GM23338 (cell line): ENCODE data around the gene DLG4.

Experiments
- CREB1 ChIP-seq: fragments of 250-450 bp; sonication (Bioruptor Pico); IDR thresholded peaks from 2 replicates; pipeline ENCODE4 v1.5.0; 2020; ENCODE audit warnings: low read depth, mild to moderate bottlenecking, moderate library complexity
- CTCF ChIP-seq, 2 experiments: fragments of 200-600 bp in 1 of 2; sonication (generic) in 1 of 2; conservative IDR thresholded peaks; 2 replicates each; pipeline versions ENCODE4 v1.5.1 to v1.6.1; 2016 to 2017; ENCODE audit warnings: antibody characterized with exemption in 2 of 2, low read depth in 2 of 2, mild to moderate bottlenecking in 2 of 2, moderate library complexity in 1 of 2
- EZH2 ChIP-seq: fragments of 200-600 bp; sonication (generic); IDR thresholded peaks from one replicate; pipeline ENCODE4 v1.8.0; 2017; ENCODE audit warnings: antibody characterized with exemption, mild to moderate bottlenecking, low read depth; ENCODE audit not compliant: unreplicated experiment
- ZNF331 ChIP-seq: fragments of 250-450 bp; sonication (Bioruptor Pico); IDR thresholded peaks from 2 replicates; pipeline ENCODE4 v1.5.0; 2020; ENCODE audit warnings: low read depth, mild to moderate bottlenecking, moderate library complexity

GRCh38 chr17:7191571-7192270 is 27.9 kb downstream of the DLG4 start:
- TF ChIP-seq ZNF331 = no peak
- peak; percentile 84 for TF ChIP-seq CREB1 (CRISPR knock-in tag)
- no peak for TF ChIP-seq CTCF (conservative IDR thresholded peaks at IDR 0.05; ENCODE audit: low read depth in 2 of 2)
- TF ChIP-seq EZH2 = no peak
